ENCODE data around the gene ABHD14A.

Gene ABHD14A

DNA sequence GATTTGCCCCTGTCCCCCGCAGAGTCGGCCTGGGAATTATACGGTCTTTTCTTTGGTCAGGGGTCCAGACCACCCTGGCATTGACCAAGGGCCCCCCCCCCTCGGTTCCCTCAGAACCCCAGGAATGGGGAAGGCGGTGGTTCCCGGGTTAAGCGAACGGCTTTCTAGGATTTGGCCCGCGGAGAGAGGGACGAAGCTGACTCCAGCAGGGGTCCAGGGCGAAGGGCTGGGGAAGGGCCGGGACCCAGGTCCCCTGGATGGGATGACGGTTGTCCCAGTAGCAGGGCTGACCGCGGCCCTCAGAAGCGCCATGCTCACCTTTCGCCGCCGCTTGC is 33.4 kb upstream of the ABHD14A start:
- no peak for DNase-seq

DNA sequence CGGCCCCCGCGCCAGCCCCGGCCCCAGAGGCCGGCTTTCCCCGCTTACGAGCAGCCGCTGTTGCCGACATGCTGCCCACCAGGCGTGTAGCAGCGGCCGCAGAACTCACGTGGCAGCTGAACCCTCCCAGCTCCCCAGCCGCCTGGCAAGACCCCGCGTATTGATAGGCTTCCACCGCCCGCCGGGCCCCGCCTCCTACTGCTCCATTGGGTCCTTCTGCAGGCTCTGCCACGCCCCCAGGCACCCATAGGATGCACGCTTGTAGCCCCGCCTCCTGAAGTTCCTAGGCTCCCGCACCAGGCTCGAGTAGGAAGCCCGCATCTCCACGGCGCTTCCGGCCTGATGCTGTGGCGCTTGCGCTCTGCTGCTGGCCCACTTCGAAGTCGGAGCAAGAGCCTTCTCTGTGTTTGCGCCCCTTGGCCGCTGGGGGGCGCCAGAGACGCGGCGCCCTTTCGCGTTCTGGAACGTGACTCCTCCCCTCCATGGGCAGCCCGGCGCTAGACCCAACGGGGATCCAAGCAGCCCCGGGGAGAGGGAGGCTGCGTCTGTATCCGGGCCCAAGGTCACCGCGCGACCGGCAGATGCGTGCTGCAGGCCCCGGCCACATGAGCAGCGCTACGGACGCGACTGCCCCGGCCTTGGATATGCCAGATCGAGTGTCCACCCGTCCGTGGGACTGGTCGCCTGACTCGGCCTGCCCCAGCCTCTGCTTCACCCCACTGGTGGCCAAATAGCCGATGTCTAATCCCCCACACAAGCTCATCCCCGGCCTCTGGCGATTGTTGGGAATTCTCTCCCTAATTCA is 32.9 kb upstream of the ABHD14A start, which contains the start of the genes PARP3 and RRP9:
TSS of gene PARP3 (plus strand) at position 566 of the 805 bp plus-strand sequence. CDS start 993 bp downstream, outside the sequence.
TSS of gene RRP9 (minus strand) at position 107 of the 805 bp plus-strand sequence. CDS start at position 70, 37 bp downstream.
- DNase-seq, result peak; percentile 100

GRCh38 chr3:51942603-51943450 is 32.0 kb upstream of the ABHD14A start:
- no peak for DNase-seq

GRCh38 chr3:51943451-51944391 is 31.1 kb upstream of the ABHD14A start:
- DNase-seq, result no peak

DNA sequence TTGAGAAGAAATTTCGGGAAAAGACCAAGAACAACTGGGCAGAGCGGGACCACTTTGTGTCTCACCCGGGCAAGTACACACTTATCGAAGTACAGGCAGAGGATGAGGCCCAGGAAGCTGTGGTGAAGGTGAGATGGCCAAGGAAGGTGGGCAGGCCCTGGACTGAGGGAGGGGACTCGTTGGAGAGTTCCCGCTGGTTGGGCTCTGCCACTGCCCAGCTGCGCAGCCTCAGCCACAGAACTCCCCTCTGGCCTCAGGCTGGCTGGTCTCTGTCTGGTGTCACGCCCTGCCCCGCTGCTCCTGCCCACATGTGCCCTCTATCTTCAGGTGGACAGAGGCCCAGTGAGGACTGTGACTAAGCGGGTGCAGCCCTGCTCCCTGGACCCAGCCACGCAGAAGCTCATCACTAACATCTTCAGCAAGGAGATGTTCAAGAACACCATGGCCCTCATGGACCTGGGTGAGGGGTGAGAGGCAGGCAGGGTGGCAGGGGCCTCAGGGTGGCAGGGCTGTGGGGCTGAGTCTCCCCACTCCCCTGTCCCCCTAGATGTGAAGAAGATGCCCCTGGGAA is 30.3 kb upstream of the ABHD14A start:
- DNase-seq, result no peak

- DNase-seq, result no peak
These were observed 29.6 kb upstream of the ABHD14A start for GRCh38 chr3:51945031-51945840.

DNA sequence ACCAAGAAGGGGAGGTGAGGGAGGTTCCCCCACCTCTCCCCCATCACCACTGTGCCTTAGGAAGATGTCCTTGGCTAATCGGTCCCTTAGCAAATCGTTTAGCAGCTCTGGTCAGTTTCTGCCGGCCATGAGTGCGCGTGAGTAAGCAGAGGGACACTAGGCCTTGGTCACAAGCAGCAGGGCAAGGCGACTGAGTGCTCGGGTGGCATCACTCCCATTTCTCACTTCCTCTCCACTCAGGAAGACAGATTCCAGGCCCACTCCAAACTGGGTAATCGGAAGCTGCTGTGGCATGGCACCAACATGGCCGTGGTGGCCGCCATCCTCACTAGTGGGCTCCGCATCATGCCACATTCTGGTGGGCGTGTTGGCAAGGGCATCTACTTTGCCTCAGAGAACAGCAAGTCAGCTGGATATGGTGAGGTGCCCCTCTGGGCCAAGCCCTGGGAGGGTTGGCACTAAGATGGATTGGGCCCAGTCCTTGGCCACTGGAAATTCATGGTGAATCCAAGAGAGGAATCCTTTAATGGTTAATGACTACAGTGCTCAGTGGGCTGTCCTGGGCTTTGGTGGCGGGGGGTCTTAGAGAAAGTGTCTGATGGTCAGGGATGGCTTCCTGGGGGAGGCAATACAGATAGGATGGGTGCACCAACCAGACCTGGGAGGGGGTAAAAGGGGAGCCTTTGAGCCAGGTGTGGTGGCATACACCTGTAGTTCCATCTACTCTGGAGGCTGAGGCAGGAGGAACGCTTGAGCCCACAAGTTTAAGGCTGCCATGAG is 28.7 kb upstream of the ABHD14A start:
- no peak for DNase-seq

DNA sequence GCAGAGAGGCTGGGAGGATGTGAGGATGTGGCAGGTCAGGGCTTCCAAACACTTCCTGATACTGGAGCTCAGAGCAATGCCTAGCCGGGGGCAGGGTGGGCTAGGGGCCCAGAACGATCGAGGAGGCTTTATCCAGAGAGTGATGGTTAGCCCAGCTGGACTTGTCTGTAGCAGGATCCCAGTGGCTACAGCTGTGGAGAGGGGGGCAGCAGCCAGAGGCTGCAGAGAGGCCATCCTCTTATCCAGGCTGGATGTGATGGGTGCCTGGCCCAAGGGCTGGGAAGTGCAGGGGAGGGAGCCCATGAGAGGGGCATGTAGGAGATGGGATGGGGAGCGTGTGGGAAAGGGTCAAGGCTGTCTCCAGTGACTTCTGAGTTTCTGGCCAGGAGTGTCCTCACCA is 28.1 kb upstream of the ABHD14A start:
- DNase-seq, result no peak

DNA sequence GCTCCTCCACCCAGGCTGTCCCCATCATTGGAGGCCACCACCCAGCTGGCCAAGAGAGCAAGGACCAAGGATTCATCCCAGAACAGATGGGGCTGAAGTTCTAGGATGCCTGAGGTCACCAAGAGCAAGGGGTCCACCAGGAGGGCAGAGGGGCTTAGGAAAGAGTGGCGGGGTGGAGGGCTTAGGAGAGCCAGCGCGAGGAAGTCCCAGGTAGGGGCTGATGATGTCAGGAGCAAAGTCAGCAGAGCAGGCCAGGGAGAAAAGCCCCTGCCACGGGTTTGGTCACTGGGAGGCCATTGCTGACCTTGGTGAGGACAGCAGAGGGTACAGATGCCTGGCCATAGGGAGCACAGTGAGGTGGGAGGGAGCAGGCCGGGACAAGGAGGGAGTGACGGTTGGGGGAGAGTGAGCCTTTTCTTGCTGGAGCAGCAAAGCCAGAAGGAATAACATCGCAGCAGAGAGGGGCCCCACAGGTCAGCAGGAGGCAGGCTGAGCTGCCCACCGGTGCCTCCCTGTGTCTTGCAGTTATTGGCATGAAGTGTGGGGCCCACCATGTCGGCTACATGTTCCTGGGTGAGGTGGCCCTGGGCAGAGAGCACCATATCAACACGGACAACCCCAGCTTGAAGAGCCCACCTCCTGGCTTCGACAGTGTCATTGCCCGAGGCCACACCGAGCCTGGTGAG is 27.5 kb upstream of the ABHD14A start:
- DNase-seq, result no peak

- no peak for DNase-seq
These were observed 26.8 kb upstream of the ABHD14A start for GRCh38 chr3:51948016-51948580.

DNA sequence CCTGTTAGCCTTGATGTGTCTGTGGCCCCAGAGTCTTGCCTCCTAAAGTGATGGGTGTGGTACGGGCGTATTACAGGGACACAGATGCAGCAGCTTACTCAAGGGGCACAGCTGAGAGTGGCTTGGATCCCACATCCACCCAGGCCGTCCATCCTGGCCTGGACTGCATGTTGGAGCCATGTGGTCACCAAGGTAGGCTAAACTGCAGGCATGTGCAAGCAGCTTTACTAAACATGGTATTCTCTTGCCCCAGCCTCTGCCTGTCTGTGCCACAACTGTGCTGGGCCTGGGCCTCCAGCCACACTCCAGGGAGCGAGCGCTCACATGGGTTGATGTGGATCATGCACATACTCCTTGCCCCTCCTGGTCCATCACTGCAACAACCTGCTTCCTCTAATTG is 25.7 kb upstream of the ABHD14A start:
- no peak for DNase-seq

DNA sequence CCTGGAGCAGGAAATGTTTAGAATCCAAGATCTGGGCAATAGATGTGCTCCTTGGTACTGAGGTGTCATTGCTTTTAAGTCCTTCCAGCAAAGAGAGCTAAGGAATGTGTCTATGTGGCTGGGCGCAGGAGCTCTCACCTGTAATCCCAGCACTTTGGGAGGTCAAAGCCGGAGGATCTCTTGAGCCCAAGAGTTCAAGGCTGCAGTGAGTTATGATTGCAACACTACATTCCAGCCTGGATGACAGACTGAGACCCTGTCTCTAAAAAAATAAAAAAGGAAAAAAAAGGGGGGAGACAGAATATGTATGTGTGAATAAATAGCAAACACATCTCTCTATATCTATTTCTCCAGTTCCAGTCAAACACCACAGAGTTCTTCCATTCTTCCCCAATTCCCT is 24.0 kb upstream of the ABHD14A start:
- DNase-seq, result no peak

DNA sequence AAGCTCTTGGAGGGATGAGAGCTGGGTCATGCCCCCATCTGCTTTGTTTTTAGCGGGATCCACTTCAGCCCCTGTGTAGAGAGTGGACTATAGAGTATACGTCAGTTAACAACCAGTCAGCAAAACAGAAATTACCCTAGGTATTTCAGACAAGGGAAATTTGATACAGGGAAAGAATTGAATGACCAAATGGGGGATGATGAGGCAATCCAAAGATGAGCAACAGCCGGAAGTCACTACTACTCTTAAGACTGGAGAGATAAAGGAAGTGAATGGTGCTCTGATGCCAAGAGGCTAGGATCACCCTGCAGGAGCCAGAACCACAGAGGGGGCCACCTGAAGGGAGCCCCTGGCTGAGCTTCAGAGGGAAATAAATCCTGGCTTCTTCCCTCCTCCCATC is 21.4 kb upstream of the ABHD14A start:
- no peak for DNase-seq

DNA sequence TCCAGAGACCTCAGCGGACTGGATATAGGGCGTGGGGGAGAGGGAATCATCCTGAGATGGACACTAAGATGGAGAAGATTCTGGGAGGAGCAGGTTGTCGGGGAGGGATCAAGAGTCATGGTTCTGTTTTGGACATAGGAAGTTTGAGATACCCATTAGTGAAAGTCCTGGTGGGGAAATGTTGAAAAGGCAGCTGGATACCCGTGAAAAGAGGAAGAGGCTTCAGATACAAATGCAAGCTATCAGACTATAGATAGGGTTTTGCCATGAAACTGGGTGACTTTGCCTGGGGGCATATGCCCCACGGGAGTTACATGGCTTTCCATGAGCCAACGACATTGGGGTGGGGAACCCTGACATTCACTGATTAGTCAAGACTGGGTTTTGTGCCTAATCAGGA is 20.8 kb upstream of the ABHD14A start:
- DNase-seq, result no peak

GRCh38 chr3:51954713-51955112 is 20.2 kb upstream of the ABHD14A start:
- DNase-seq, result no peak

DNA sequence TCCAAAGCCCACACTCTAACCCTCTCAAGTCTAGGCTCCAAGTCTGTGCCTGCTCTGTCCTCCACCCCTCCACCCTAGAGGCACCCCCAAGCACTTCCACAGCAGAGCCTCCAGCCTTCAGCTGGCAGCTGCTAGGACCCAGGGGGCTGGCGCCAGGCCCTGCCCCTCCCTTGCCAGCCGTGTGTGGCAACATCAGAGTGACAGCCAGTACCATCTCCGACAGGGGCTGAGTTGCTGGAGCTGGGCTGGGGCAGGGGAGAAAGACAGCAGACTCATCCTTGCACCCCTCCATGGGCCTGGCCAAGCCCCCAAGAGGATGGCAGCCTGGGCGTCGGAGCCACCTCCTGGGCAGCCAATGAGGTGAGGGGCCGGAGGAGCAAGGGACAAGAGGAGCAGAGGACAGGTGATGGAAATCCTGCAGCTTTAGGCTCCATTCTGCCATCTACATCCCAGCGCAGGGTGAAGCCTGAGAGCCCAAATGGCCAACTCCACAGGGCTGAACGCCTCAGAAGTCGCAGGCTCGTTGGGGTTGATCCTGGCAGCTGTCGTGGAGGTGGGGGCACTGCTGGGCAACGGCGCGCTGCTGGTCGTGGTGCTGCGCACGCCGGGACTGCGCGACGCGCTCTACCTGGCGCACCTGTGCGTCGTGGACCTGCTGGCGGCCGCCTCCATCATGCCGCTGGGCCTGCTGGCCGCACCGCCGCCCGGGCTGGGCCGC is 19.5 kb upstream of the ABHD14A start, which contains the start of gene GPR62:
TSS of gene GPR62 (plus strand) at position 207 of the 718 bp plus-strand sequence. CDS start at position 479, 272 bp downstream.
- DNase-seq, result peak; percentile 45

GRCh38 chr3:51955893-51956770 is 18.7 kb upstream of the ABHD14A start:
- peak; percentile 89 for DNase-seq
